HepG2 (cell line): Measurements from ENCODE around the gene PSMB10. TPM values are rescaled to one million over a fixed set of nuclear protein-coding genes. Genes with fewer than 3 reads are reported as not detected.

Experiments
- ATAC-seq: fragments of 200-7000 bp; cut with Tn5 transposase; 3 replicates; pipeline ENCODE4 v1.9.1; 2020; ENCODE audit warnings: mild to moderate bottlenecking, moderate library complexity
- BruUV-seq: library from RNA; stranded (reverse); fragments of 400-500 nt; replicated peaks from 2 replicates; lab custom pipeline; 2021; lab: Mats Ljungman, UMichigan
- CTCF ChIA-PET: fragments of 300-600 bp; formaldehyde crosslinking; extraction: SDS; loops from one replicate; lab custom pipeline; 2021; ENCODE audit warnings: low total read pairs, inconsistent platforms, low intra/inter-chr PET ratio; lab: Yijun Ruan, JAX
- POLR2A ChIA-PET: fragments of 350-600 bp; sonication (Branson Sonifier 250); formaldehyde crosslinking; loops from one replicate; lab custom pipeline; 2020; ENCODE audit warnings: antibody characterized with exemption, inconsistent platforms; lab: Yijun Ruan, JAX
- DNase-seq: peaks from one replicate; pipeline ENCODE4 v3.0.0-alpha.2; 2015; ENCODE audit warnings: low spot score
- FAIRE-seq: peaks from 3 replicates; lab custom pipeline; 2011; peaks lifted over from hg19 to GRCh38; lab: Jason Lieb, UNC
- H2AFZ ChIP-seq: one replicate; pipeline ENCODE4 v1.6.1; 2011; ENCODE audit warnings: low read length, inconsistent platforms
- H3K27ac ChIP-seq: fragments of 300-600 bp; 3 replicates; pipeline ENCODE4 v1.8.0; 2011; ENCODE audit warnings: mixed run types, mild to moderate bottlenecking, mixed read lengths, low read length, inconsistent platforms; ENCODE audit not compliant: insufficient read depth; ENCODE audit errors: extremely low read length
- H3K27me3 ChIP-seq, 2 experiments: fragments of 200-600 bp in 1 of 2; 2 replicates in 1 of 2; 3 replicates in 1 of 2; pipeline versions ENCODE4 v1.6.0 to v1.8.0; 2011; ENCODE audit warnings: low read length in 2 of 2, mild to moderate bottlenecking in 2 of 2, moderate library complexity in 2 of 2, inconsistent platforms in 1 of 2; ENCODE audit not compliant: insufficient read depth in 2 of 2, control insufficient read depth in 1 of 2
- H3K36me3 ChIP-seq, 2 experiments: fragments of 200-600 bp in 1 of 2; replicated peaks in 1 of 2; 2 replicates in 1 of 2; 3 replicates in 1 of 2; pipeline versions ENCODE4 v1.5.1 to v1.8.0; 2011; ENCODE audit warnings: low read length in 2 of 2, inconsistent platforms in 1 of 2; ENCODE audit not compliant: insufficient read depth in 2 of 2, control insufficient read depth in 1 of 2
- H3K4me1 ChIP-seq: 2 replicates; pipeline ENCODE4 v1.5.1; 2012; ENCODE audit warnings: low read length, inconsistent platforms; ENCODE audit not compliant: insufficient read depth
- H3K4me2 ChIP-seq: 2 replicates; pipeline ENCODE4 v1.6.0; 2011; ENCODE audit warnings: low read depth, low read length, inconsistent platforms
- H3K4me3 ChIP-seq, 3 experiments: fragments of 200-600 bp in 1 of 3; sonication (generic), shearing (Covaris generic) in 1 of 3; replicated peaks in 1 of 3; 2 replicates each; pipeline ENCODE4 v1.5.1; 2011 to 2016; ENCODE audit warnings: low read length in 3 of 3, inconsistent platforms in 2 of 3, low read depth in 2 of 3, mild to moderate bottlenecking in 2 of 3, control low read depth in 1 of 3, mixed read lengths in 1 of 3; ENCODE audit not compliant: insufficient read depth in 1 of 3
- H3K79me2 ChIP-seq: one replicate; pipeline ENCODE4 v1.6.1; 2011; ENCODE audit warnings: low read length, inconsistent platforms; ENCODE audit not compliant: insufficient read depth
- H3K9ac ChIP-seq: 2 replicates; pipeline ENCODE4 v1.6.0; 2011; ENCODE audit warnings: mild to moderate bottlenecking, low read depth, low read length, inconsistent platforms; ENCODE audit not compliant: insufficient read depth
- H3K9me3 ChIP-seq: 2 replicates; pipeline ENCODE4 v1.5.1; 2012; ENCODE audit warnings: mild to moderate bottlenecking, low read length
- H4K20me1 ChIP-seq: 2 replicates; pipeline ENCODE4 v1.6.0; 2011; ENCODE audit warnings: inconsistent platforms, mild to moderate bottlenecking, low read length, moderate library complexity; ENCODE audit not compliant: insufficient read depth
- HOXA3 ChIP-seq: sonication (generic); formaldehyde crosslinking; IDR thresholded peaks from 2 replicates; pipeline ENCODE4 v1.5.0; 2020; ENCODE audit warnings: missing genetic modification reagents
- MAFF ChIP-seq: IDR thresholded peaks from 2 replicates; pipeline ENCODE4 v1.6.1; 2011; ENCODE audit warnings: low read depth, low read length, improper control_type of control experiment
- ZNF768 ChIP-seq: sonication (generic); formaldehyde crosslinking; IDR thresholded peaks from 2 replicates; pipeline ENCODE4 v1.4.0; 2020; ENCODE audit warnings: missing genetic modification reagents
- WGBS: methylation state at CpG from one replicate; pipeline ENCODE4 v1.1.6; 2017; ENCODE audit warnings: low lambda C conversion rate; 5-methylcytosine and 5-hydroxymethylcytosine counted together
- in situ Hi-C: cut with HindIII; loops from 2 replicates; pipeline ENCODE4 v1.10.0; 2017; ENCODE audit warnings: low pct_unique_long_range_greater_than_20kb; ENCODE audit not compliant: extremely low pct_ligation_motif_present
- intact Hi-C: fragments of 100-400 bp; cut with micrococcal nuclease; formaldehyde crosslinking; loops from one replicate; pipeline ENCODE4 v1.10.0; 2022; ENCODE audit not compliant: unreplicated experiment
- polyA plus RNA-seq, 8 experiments: library from polyadenylated mRNA; depleted of rRNA in 3 of 8; stranded (reverse) in 7 of 8; unstranded in 1 of 8; fragments of >200 nt; fragmentation: Illumina TruSeq in 4 of 8; extraction: Trizol in 4 of 8; gene quantifications; 2 replicates each; pipeline versions ENCODE4 v1.2.1 to v1.2.3, GENCODE V29; 2011 to 2016; ENCODE audit warnings: low read depth in 4 of 8, missing spikeins in 1 of 8, mixed read lengths in 1 of 8; ENCODE audit not compliant: insufficient read depth in 1 of 8
- total RNA-seq, 5 experiments: library from RNA; depleted of rRNA; stranded (reverse); fragments of >200 nt; fragmentation: Illumina TruSeq; extraction: Trizol; gene quantifications; 2 replicates each; pipeline ENCODE4 v1.2.3, GENCODE V29; 2016; ENCODE audit warnings: low read depth in 1 of 5
- TF ChIP-seq, protein P1 (sequence below): sonication (generic); formaldehyde crosslinking; IDR thresholded peaks from 2 replicates; pipeline ENCODE4 v1.4.0; 2020; ENCODE audit warnings: missing genetic modification reagents

The PSMB10 gene
- total and polyA plus RNA-seq, 2 of the 13 experiments (the other 11 are each of a cell fraction or from before 2014, with no cell fraction given): 12.7 to 65.9 TPM

DNA sequence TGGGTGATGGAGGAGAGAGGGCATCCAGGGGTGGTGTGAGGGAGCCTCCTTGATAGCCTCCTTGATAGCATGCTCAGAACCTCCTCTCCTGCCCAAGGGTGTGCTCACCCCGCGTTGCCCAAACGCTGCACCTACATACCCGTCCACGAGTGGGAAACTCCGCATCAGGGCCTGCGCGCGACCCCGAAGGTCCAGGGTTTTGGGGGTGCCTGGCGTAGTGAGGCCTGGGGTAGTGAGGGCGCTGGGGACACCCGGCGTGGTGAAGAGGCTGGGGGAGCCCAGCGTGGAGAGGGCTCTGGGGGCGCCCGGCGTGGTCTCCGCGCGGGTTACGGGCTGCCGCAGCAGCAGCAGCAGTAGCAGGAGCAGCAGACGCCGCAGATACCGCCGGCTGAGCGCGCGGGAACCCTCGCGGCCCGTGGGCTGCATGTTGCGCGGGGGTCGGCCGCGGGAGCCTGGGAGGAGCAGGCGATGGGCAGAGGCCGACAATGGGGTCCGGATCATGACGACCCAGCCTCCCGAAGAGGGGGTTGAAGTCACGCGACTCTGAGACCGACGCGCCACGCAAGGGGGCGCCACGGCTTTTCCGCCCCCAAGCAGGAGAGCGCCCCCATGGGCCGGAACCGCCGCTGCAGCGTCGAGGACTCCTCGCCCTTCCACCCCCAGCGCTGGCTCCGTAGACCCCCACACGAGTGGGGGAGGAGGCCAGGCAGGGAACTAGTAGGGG, 43.5 kb upstream of the PSMB10 start, which contains the start of gene DPEP3:
TSS of gene DPEP3 (minus strand) at position 545 of the 724 bp plus-strand sequence. CDS start at position 426, 119 bp downstream.
- ChIA-PET POLR2A (interaction anchor here (0.8 to 3.8 kb wide), 2 partner anchors 14 to 99 kb away, joined by 3 to 17 read pairs; no protein-coding TSS in a partner anchor), CTCF (no interaction called here)
- no peak for ATAC-seq
- H3K4me2 ChIP-seq: no peak within 1 kb of the TSS
- no peak within 1 kb of the TSS for H3K27ac ChIP-seq
- H3K36me3 ChIP-seq: no peaks in the 10 kb centered on the region
- no peak within 1 kb of the TSS for H2AFZ ChIP-seq
- no peak for DNase-seq
- no peak for FAIRE-seq
- intact Hi-C loops (no loop called here), in situ Hi-C loops (no loop called here)
- no peaks in the 10 kb centered on the region for H4K20me1 ChIP-seq
- 90% methylated on average over 62 of the region's 62 CpGs for WGBS
- no TSS peak for BruUV-seq
- H3K27me3 ChIP-seq: peaks cover 5 to 34% of the 10 kb centered on the region in 2 experiments; a peak in 4 of 5 replicates
- H3K79me2 ChIP-seq: no peaks in the 10 kb centered on the region
- H3K9me3 ChIP-seq: no peaks in the 10 kb centered on the region
- peaks cover 54% of the 10 kb centered on the region for H3K4me1 ChIP-seq
- no peak within 1 kb of the TSS for H3K9ac ChIP-seq
- no peak within 1 kb of the TSS for H3K4me3 ChIP-seq
- TF ChIP-seq HOXA3 (peak; percentile 26; the same call in 1 of the 2 replicates), MAFF (no peak), ZNF768 (CRISPR knock-in tag) (peak; percentile 14; the same call in 1 of the 2 replicates)
- TF ChIP-seq, protein P1, sequence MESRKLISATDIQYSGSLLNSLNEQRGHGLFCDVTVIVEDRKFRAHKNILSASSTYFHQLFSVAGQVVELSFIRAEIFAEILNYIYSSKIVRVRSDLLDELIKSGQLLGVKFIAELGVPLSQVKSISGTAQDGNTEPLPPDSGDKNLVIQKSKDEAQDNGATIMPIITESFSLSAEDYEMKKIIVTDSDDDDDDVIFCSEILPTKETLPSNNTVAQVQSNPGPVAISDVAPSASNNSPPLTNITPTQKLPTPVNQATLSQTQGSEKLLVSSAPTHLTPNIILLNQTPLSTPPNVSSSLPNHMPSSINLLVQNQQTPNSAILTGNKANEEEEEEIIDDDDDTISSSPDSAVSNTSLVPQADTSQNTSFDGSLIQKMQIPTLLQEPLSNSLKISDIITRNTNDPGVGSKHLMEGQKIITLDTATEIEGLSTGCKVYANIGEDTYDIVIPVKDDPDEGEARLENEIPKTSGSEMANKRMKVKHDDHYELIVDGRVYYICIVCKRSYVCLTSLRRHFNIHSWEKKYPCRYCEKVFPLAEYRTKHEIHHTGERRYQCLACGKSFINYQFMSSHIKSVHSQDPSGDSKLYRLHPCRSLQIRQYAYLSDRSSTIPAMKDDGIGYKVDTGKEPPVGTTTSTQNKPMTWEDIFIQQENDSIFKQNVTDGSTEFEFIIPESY (CRISPR knock-in tag): peak; percentile 60; the same call in 1 of the 2 replicates
